Heart right ventricle (tissue), 16 donors: ENCODE results near the gene TTLL4. TPM values are rescaled to one million over a fixed set of nuclear protein-coding genes. Genes with fewer than 3 reads are reported as not detected.

Experiments used
- ATAC-seq, 8 donors: fragments of 200-7000 bp; cut with Tn5 transposase; one replicate each; pipeline ENCODE4 v1.9.1; 2020; ENCODE audit warnings: mild to moderate bottlenecking in 8 of 8, moderate library complexity in 8 of 8, moderate number of reproducible peaks in 1 of 8
- DNase-seq, 2 donors: peaks; one replicate each; pipeline ENCODE4 v3.0.0-alpha.2; 2020
- H3K27ac ChIP-seq, 10 donors: fragments of 200-600 bp; sonication (generic) in 2 of 10; one replicate each; pipeline versions ENCODE4 v1.5.0 to v1.8.0; 2020 to 2022; ENCODE audit warnings: mild to moderate bottlenecking in 3 of 10
- H3K27me3 ChIP-seq, 7 donors: fragments of 200-600 bp; one replicate each; pipeline ENCODE4 v1.8.0; 2021 to 2022; ENCODE audit warnings: mild to moderate bottlenecking in 2 of 7
- H3K36me3 ChIP-seq, 9 donors: fragments of 200-600 bp; sonication (generic) in 1 of 9; one replicate each; pipeline versions ENCODE4 v1.5.0 to v1.8.0; 2020 to 2022; ENCODE audit warnings: mild to moderate bottlenecking in 2 of 9
- H3K4me1 ChIP-seq, 9 donors: fragments of 200-600 bp; sonication (generic) in 1 of 9; one replicate each; pipeline versions ENCODE4 v1.5.0 to v1.8.0; 2020 to 2022; ENCODE audit warnings: mild to moderate bottlenecking in 4 of 9
- H3K4me3 ChIP-seq, 10 donors: fragments of 200-600 bp; sonication (generic) in 2 of 10; one replicate each; pipeline versions ENCODE4 v1.5.0 to v1.8.0; 2020 to 2022; ENCODE audit warnings: mild to moderate bottlenecking in 7 of 10, moderate library complexity in 2 of 10
- H3K9me3 ChIP-seq, 11 donors: fragments of 200-600 bp in 10 of 11; sonication (generic) in 2 of 11; one replicate each; pipeline versions ENCODE4 v1.5.0 to v1.8.0; 2013 to 2022; ENCODE audit warnings: mild to moderate bottlenecking in 2 of 11, control low read depth in 1 of 11, moderate library complexity in 1 of 11
- WGBS, 2 donors: extraction: QIAGEN DNeasy Blood & Tissue Kit; methylation state at CpG; one replicate each; pipeline ENCODE4 v1.1.7; 2013; ENCODE audit warnings: inconsistent platforms in 1 of 2; 5-methylcytosine and 5-hydroxymethylcytosine counted together
- intact Hi-C, 10 donors: fragments of 100-400 bp; cut with DNase I; formaldehyde crosslinking; loops; one replicate each; pipeline versions ENCODE4 v1.11.1 to v1.14.2; 2022
- polyA plus RNA-seq, 2 donors: library from polyadenylated mRNA; stranded (reverse); fragments of 200-250 nt; gene quantifications; one replicate each; pipeline ENCODE4 v1.2.3, GENCODE V29; 2013
- total RNA-seq, 10 donors: library from RNA; stranded (reverse); fragmentation: NEBNext Ultra II Directional in 3 of 10; extraction: Animal tissue kit (Norgen Biotek cat#: 25700) in 3 of 10; gene quantifications; one replicate each; pipeline versions ENCODE4 v1.2.1 to v1.2.4, GENCODE V29; 2021 to 2023
- TF ChIP-seq, protein P1 (sequence below), 9 donors: fragments of 200-600 bp; sonication (generic) in 2 of 9; IDR thresholded peaks; one replicate each; pipeline versions ENCODE4 v1.5.0 to v1.8.0; 2021 to 2022; ENCODE audit warnings: antibody characterized with exemption in 9 of 9, mild to moderate bottlenecking in 5 of 9, moderate library complexity in 1 of 9
- donor health status: Arrhythmogenic right ventricular cardiomyopathy.
- donor health status: ischemic (EF 13 %, LVEDD 7.1; RV severe dilation, severe dysfunction).
- donor health status: healthy with polysubstance abuse.
- donor health status: DM: no; HTN: yes; CAD: no.
- donor health status: DM: no; HTN: no; CAD: no.
- donor health status: ischemic (EF 25% LVEDD 6.9; RV normal size, moderate dysfunction).
- donor health status: ischemic (EF 25% LVEDD 5.7; RV mildly dilated, moderate dysfunction).
- donor health status: healthy.
- donor health status: DM: yes; HTN: yes; CAD: no.
- donor health status: Ischemic cardiomyopathy.
- donor health status: ischemic (EF 35%, LVEDD 5.7; RV mildly dilated, moderate dysfunction).
- donor health status: nonischemic (EF 11% LVEDD 7.7; RV severe dilation, severe dysfunction).
- donor health status: DM: yes; HTN: yes; CAD: no.
- donor health status: PGD.
- donor health status: ischemic (EF 29% LVEDD 5.4; RV normal size, mild dysfunction).
- donor health status: nonischemic (EF 23%, LVEDD 6.1; RV moderate dilation, normal function).

TTLL4 gene
- total and polyA plus RNA-seq, 12 donors, result 4.3 to 10.3 (median 6.6) TPM

DNA sequence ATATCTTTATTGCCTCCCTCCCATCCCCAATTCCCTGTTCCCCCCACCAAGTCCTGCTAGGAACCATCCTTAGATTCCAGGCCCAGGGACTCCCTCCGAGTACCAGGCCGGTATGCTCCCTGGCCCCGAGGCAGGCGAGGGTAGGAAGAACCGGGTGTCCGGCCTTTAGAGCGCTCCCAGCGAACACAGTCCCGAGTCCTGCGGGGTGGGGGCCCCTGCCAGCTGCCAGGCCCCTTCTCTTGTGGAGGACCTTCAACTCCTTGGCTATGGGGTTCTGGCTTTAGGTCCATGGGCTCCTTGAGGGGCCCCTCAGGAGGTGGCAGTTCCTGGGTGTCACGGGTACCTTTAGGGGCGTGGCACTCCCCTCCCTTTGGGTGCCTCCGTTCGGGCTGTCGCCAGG, 46.7 kb upstream of the TTLL4 start:
- Histone ChIP-seq H3K4me3 (no peak overlapping the region), H3K9me3 (no peaks in the 10 kb centered on the region), H3K36me3 (peaks cover 0 to 78% (median 59%) of the 10 kb centered on the region in 9 donors), H3K27me3 (no peaks in the 10 kb centered on the region), H3K27ac (no peak overlapping the region), H3K4me1 (peaks cover 0 to 12% (median 9%) of the 10 kb centered on the region in 9 donors)
- intact Hi-C loops, result no loop called here
- 90 to 91% methylated on average over 15 of the region's 15 CpGs for WGBS, 2 donors
- DNase-seq (no peak), ATAC-seq (no peak)
- TF ChIP-seq, protein P1, sequence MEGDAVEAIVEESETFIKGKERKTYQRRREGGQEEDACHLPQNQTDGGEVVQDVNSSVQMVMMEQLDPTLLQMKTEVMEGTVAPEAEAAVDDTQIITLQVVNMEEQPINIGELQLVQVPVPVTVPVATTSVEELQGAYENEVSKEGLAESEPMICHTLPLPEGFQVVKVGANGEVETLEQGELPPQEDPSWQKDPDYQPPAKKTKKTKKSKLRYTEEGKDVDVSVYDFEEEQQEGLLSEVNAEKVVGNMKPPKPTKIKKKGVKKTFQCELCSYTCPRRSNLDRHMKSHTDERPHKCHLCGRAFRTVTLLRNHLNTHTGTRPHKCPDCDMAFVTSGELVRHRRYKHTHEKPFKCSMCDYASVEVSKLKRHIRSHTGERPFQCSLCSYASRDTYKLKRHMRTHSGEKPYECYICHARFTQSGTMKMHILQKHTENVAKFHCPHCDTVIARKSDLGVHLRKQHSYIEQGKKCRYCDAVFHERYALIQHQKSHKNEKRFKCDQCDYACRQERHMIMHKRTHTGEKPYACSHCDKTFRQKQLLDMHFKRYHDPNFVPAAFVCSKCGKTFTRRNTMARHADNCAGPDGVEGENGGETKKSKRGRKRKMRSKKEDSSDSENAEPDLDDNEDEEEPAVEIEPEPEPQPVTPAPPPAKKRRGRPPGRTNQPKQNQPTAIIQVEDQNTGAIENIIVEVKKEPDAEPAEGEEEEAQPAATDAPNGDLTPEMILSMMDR (IDR thresholded peaks at IDR 0.05), result no peak

DNA sequence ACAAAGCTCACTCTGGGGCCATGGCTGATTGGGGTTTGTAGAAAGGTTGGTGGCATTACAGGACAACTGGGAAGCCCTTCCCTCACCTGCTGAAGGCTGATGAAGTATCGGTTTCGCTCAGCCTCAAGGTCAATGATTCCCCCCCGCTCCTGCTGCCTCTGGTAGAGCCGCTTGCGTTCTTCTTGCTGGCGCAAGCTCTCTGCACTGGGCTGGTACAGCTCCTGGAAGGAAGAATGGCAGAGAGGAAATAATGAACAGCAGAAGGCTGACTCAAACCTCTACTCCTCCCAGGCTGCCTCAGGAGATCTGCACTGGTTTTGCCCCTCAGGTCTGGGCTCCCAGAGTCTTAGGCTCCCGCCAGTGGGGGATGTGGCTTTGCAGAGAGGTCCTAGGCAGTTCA, 46.0 kb upstream of the TTLL4 start:
- TF ChIP-seq, protein P1 (IDR thresholded peaks at IDR 0.05), result no peak
- Histone ChIP-seq H3K4me3 (no peak overlapping the region), H3K36me3 (peaks cover 0 to 84% (median 59%) of the 10 kb centered on the region in 9 donors), H3K4me1 (peaks cover 0 to 17% (median 9%) of the 10 kb centered on the region in 9 donors), H3K27me3 (no peaks in the 10 kb centered on the region), H3K9me3 (no peaks in the 10 kb centered on the region), H3K27ac (no peak overlapping the region)
- intact Hi-C loops, result no loop called here
- whole genome bisulfite sequencing, 2 donors, result 94 to 97% methylated on average over 7 of the region's 7 CpGs
- no peak for DNase-seq
- ATAC-seq, result no peak

DNA sequence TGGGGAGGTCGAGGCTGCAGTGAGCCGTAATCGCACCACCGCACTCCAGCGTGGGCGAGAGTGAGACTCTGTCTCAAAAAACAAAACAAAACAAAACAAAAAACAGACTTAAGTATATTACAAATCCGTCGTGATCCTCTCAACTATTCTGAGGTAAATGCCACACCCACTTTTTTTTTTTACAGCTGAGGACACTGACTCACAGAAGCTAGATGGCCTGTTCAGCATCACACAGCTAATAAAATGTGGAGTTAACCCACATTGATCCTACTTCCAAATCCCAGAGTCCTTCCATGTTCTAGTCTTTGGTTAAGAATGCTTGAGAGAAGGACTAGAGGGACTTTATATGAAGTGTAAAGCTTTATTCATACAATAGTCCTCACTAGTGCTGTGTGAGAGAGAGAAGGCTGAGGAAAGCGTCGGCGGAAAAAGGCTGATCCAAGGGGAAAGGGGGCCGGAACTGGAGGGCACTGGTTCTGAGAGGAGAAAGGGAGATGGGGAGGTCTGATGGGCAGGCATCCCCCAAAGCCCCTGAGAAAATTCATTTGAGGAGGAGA, 39.5 kb upstream of the TTLL4 start:
- H3K4me3 ChIP-seq, result peak overlapping the region; percentile 43 to 97 (median 72)
- intact Hi-C loops, result no loop called here
- TF ChIP-seq, protein P1 (IDR thresholded peaks at IDR 0.05), result no peak
- H3K27me3 ChIP-seq, result no peaks in the 10 kb centered on the region
- no peaks in the 10 kb centered on the region for H3K9me3 ChIP-seq
- H3K36me3 ChIP-seq, result peaks cover 0 to 48% (median 16%) of the 10 kb centered on the region in 9 donors
- no peak for DNase-seq
- H3K4me1 ChIP-seq, result peaks cover 4 to 25% (median 16%) of the 10 kb centered on the region in 9 donors
- H3K27ac ChIP-seq, result peak overlapping the region in 9 of 10 donors; percentile 62 to 89 (median 80)
- WGBS, 2 donors, result 40 to 42% methylated on average over 12 of the region's 12 CpGs
- ATAC-seq, result peak in 6 of 8 donors; percentile 3 to 28 (median 14)

DNA sequence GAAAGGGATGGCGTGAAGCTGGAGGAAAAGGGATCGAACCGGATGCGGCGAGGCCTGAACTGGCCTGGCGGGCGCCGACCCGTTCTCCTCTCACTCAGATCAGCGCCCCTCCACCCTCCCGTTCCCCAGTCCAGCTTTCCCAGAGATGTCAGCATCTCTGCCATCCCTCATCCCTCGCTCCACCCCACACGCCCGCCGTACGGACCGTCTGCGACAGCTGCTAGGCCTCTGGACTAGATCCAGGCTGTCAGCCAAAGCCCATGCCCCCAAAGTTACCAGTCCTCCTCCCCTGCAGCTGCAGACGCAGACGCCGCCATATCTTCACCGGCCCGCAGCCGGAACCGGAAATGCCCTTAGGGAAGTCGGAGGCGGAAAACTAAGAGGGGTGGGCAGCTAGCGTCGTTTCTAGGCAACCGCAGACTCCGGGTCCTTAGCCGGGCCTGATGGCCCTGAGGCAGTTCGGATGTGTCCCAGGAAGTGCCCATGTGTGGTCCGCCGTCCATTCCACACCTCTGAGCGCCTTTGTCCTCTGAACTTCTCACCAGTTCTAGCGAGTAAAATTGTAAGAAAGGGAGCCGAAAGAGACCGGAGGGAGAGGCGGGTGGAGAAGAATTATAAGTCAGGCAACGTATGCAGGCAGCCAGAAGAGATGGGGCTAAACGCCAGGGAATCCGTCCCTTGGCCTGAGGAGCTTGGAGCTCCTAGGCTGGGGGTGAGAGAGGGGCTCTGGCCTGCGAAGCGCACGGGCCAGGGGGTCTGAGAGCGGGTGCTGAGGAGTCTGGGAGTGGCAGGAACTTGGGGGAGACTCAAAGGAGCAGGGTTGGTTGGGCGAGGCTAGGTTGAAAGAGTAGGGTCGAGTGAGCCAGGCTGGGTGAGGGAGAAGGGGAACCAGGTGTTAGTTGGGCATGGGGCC, 38.7 kb upstream of the TTLL4 start, which contains the start of the genes RNF25 and STK36:
Gene RNF25, minus strand, starts transcription at position 349 of the 913 bp plus-strand sequence. Its CDS starts 32 bp downstream, at position 317.
Gene STK36, plus strand, starts transcription at position 433 of the 913 bp plus-strand sequence. CDS start 744 bp downstream, outside the sequence.
- TF ChIP-seq, protein P1 (IDR thresholded peaks at IDR 0.05), result no peak
- Histone ChIP-seq H3K36me3 (peaks cover 0 to 48% (median 15%) of the 10 kb centered on the region in 9 donors), H3K9me3 (no peaks in the 10 kb centered on the region), H3K4me1 (peaks cover 4 to 25% (median 16%) of the 10 kb centered on the region in 9 donors), H3K27ac (peak within 1 kb of the TSS; percentile 51 to 89 (median 80)), H3K27me3 (no peaks in the 10 kb centered on the region), H3K4me3 (peak within 1 kb of the TSS; percentile 43 to 97 (median 72))
- DNase-seq (peak; percentile 79 to 86), ATAC-seq (peak; percentile 94 to 98 (median 96))
- WGBS, 2 donors, result 0% methylated on average over 49 of the region's 49 CpGs
- intact Hi-C loops, result no loop called here
